GM10266 (cell line): ENCODE measurements around the gene RHOA.
"Not testable (repeated sequence)": the region's sequence is repeated elsewhere in the genome, so short reads cannot be mapped to it uniquely, and the experiment has no call there.

ENCODE experiments used
- DNase-seq: peaks from one replicate; pipeline ENCODE4 v3.0.0; 2012; ENCODE audit errors: extremely low spot score
- TF ChIP-seq, protein P1 (sequence below): IDR thresholded peaks from 2 replicates; pipeline ENCODE4 v1.5.1; 2012; ENCODE audit warnings: mild to moderate bottlenecking, low read depth; ENCODE audit not compliant: control insufficient read depth, insufficient read depth; ENCODE audit errors: missing control alignments

The RHOA gene

GRCh38 chr3:49329186-49329585 lies 82.6 kb downstream of the RHOA start:
- TF ChIP-seq, protein P1, sequence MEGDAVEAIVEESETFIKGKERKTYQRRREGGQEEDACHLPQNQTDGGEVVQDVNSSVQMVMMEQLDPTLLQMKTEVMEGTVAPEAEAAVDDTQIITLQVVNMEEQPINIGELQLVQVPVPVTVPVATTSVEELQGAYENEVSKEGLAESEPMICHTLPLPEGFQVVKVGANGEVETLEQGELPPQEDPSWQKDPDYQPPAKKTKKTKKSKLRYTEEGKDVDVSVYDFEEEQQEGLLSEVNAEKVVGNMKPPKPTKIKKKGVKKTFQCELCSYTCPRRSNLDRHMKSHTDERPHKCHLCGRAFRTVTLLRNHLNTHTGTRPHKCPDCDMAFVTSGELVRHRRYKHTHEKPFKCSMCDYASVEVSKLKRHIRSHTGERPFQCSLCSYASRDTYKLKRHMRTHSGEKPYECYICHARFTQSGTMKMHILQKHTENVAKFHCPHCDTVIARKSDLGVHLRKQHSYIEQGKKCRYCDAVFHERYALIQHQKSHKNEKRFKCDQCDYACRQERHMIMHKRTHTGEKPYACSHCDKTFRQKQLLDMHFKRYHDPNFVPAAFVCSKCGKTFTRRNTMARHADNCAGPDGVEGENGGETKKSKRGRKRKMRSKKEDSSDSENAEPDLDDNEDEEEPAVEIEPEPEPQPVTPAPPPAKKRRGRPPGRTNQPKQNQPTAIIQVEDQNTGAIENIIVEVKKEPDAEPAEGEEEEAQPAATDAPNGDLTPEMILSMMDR = no peak

DNA sequence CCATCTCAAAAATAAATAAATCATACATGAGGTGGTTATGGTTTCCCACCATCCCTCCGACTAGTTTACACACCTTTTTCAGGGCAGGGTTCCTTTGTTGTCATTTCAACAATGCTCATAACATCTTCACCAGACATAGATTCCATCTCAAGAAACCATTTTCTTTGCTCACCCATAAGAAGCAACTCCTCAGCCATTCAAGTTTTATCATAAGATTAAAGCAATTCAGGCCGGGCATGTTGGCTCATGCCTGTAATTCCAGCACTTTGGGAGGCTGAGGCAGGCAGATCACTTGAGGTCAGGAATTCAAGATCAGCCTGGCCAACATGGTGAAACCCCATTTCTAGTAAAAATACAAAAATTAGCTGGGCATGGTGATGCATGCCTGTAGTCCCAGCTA lies 83.4 kb downstream of the RHOA start:
- DNase-seq = not testable (repeated sequence)

More at GRCh38 chr3:49329186-49329585, 82.6 kb downstream of the RHOA start:
- no peak for DNase-seq

DNA sequence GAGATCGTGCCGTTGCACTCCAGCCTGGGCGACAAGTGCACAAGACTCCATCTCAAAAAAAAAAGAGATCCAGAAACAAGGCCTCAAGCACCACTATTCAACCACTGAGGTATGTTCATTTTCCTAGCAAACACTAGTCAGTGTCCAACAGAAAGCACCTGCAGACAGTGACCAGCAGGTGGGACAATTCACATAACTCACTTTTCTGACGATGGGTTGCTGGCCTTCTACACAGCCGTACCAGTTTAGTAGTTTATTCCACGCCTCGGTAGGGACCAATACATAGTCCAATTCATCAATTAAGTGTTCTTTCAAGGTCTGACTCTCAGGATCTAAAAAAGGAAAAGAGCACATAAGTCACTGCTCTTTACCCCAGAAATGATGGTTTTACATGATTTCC lies 84.3 kb downstream of the RHOA start:
- DNase-seq = no peak
- TF ChIP-seq, protein P1 = no peak

GRCh38 chr3:49324768-49325167 lies 87.0 kb downstream of the RHOA start:
- no peak for DNase-seq
- TF ChIP-seq, protein P1 = no peak

- no peak for DNase-seq
Observed at GRCh38 chr3:49316696-49317457, 94.9 kb downstream of the RHOA start.

GRCh38 chr3:49313896-49314688 lies 97.7 kb downstream of the RHOA start:
- TF ChIP-seq, protein P1 = no peak
- DNase-seq = no peak

More at GRCh38 chr3:49316696-49317457, 94.9 kb downstream of the RHOA start:
- TF ChIP-seq, protein P1 = no peak

DNA sequence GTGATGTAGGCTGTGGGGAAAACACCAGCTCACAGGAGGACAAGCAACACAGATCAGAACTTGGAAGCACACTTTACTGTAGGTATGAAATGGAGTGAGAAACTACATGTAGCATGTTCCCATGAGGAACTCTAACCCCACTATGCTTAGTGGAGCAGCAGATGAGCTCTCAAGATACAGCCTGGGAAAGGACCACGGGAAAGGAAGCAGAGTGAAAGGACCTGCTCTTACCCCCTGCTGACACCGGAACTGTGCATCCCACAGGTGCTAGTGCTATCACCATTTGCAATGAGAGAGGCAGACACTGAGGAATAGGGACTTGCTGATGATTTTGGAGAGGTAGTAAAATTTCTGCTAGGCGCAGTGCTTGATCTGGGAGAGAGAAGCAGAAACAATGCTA lies 100.5 kb downstream of the RHOA start:
- TF ChIP-seq, protein P1 = no peak
- DNase-seq = peak; percentile 23
